ENCODE data around the gene SLC22A2. TPM values are rescaled to one million over a fixed set of nuclear protein-coding genes. Genes with fewer than 3 reads are reported as not detected.

Gene SLC22A2
- total and polyA plus RNA-seq, 2 donors (not counting 3 experiments of a cell fraction or from before 2014, with no cell fraction given), result not detected

- CTCF ChIA-PET, result no interaction called here
- dilution Hi-C loops (cut with MboI; ENCODE audit: extremely low pct_ligation_motif_present, low sequenced_read_pairs), result no loop called here
These were observed 54.7 kb downstream of the SLC22A2 start for GRCh38 chr6:160203953-160204352.

More at GRCh38 chr6:160203953-160204352, 54.7 kb downstream of the SLC22A2 start:
- H3K9ac ChIP-seq (replicated peaks; ENCODE audit: extremely low read depth, insufficient read depth, low read length), result no peak overlapping the region
- H3K9me3 ChIP-seq (replicated peaks; ENCODE audit: control insufficient read depth, insufficient read depth, low read length), result peaks cover 6% of the 10 kb centered on the region
- no peak overlapping the region for H2AFZ ChIP-seq (ENCODE audit: low read depth, low read length)
- H3K79me2 ChIP-seq (ENCODE audit: control insufficient read depth, insufficient read depth, low read length), result no peaks in the 10 kb centered on the region
- no peak overlapping the region for H3K4me3 ChIP-seq (replicated peaks in 1 of 3; ENCODE audit: insufficient read depth in 1 of 3, low read depth in 1 of 3, low read length in 3 of 3)
- FAIRE-seq (no peak), DNase-seq (ENCODE audit: low read depth, low spot score) (no peak)
- POLR2A ChIA-PET, result no interaction called here
- H3K4me1 ChIP-seq (ENCODE audit: control insufficient read depth, extremely low read depth, insufficient read depth, low read length), result no peaks in the 10 kb centered on the region
- H3K36me3 ChIP-seq (ENCODE audit: control insufficient read depth in 2 of 2, extremely low read depth in 1 of 2, insufficient read depth in 2 of 2, low read length in 2 of 2), result no peaks in the 10 kb centered on the region
- H4K20me1 ChIP-seq (replicated peaks; ENCODE audit: control insufficient read depth, extremely low read depth, insufficient read depth, low read length), result no peaks in the 10 kb centered on the region
- H3K9me1 ChIP-seq (replicated peaks; ENCODE audit: control insufficient read depth, extremely low read depth, insufficient read depth, low read length), result no peaks in the 10 kb centered on the region
- H3K27me3 ChIP-seq (ENCODE audit: control insufficient read depth in 2 of 2, insufficient read depth in 2 of 2, low read length in 2 of 2), result no peaks in the 10 kb centered on the region
- BruUV-seq (replicated peaks), result no TSS peak
- no peak overlapping the region for H3K4me2 ChIP-seq (ENCODE audit: insufficient read depth, low read length)
- intact Hi-C loops (cut with micrococcal nuclease), result no loop called here
- TF ChIP-seq GATA2 (IDR thresholded peaks at IDR 0.05; ENCODE audit: insufficient read depth, insufficient read length, low read depth, low read length) (no peak), FOS (IDR thresholded peaks at IDR 0.05; ENCODE audit: borderline replicate concordance, insufficient read depth, low read length) (no peak), JUN (IDR thresholded peaks at IDR 0.05; ENCODE audit: borderline replicate concordance, insufficient read depth, insufficient read length, low read depth) (no peak), EZH2 (IDR thresholded peaks at IDR 0.05; ENCODE audit: borderline replicate concordance, low read depth, low read length, severe bottlenecking) (no peak), CTCF (IDR thresholded peaks at IDR 0.05; ENCODE audit: extremely low read depth in 1 of 2, insufficient read depth in 1 of 2, low read depth in 1 of 2, low read length in 2 of 2) (no peak), POLR2AphosphoS5 (IDR thresholded peaks at IDR 0.05; ENCODE audit: insufficient read depth, low read depth, low read length) (no peak), POLR2A (IDR thresholded peaks at IDR 0.05; ENCODE audit: low read depth, low read length) (no peak), MAX (IDR thresholded peaks at IDR 0.05; ENCODE audit: insufficient read depth, insufficient read length) (no peak), MYC (IDR thresholded peaks at IDR 0.05; ENCODE audit: low read depth, low read length) (no peak)
- no peak overlapping the region for H3K27ac ChIP-seq (ENCODE audit: insufficient read depth, low read depth, low read length)

Measured in endothelial cell of umbilical vein (primary cell).